Calu3 (cell line): ENCODE measurements around the gene PARD3. TPM values are rescaled to one million over a fixed set of nuclear protein-coding genes. Genes with fewer than 3 reads are reported as not detected.

Source experiments
- BruUV-seq: library from RNA; stranded (reverse); fragments of 400-500 nt; replicated peaks from 2 replicates; lab custom pipeline; 2021; lab: Mats Ljungman, UMichigan
- CTCF ChIA-PET: fragments of 300-600 bp; sonication (Branson Sonifier 250); formaldehyde crosslinking; loops from one replicate; lab custom pipeline; 2022; ENCODE audit warnings: antibody characterized with exemption; lab: Charles Lee
- DNase-seq: peaks from one replicate; pipeline ENCODE4 v3.0.0; 2022
- H3K27ac Mint-ChIP-seq: one replicate; pipeline ENCODE4 v1.8.0; 2022; ENCODE audit warnings: mixed read lengths; ENCODE audit not compliant: unreplicated experiment
- H3K27me3 Mint-ChIP-seq: one replicate; pipeline ENCODE4 v1.8.0; 2022; ENCODE audit warnings: mixed read lengths; ENCODE audit not compliant: unreplicated experiment
- H3K36me3 Mint-ChIP-seq: one replicate; pipeline ENCODE4 v1.8.0; 2022; ENCODE audit warnings: mild to moderate bottlenecking, moderate library complexity, mixed read lengths; ENCODE audit not compliant: insufficient read depth, unreplicated experiment
- H3K4me1 Mint-ChIP-seq: one replicate; pipeline ENCODE4 v1.8.0; 2022; ENCODE audit warnings: mild to moderate bottlenecking, low read depth, mixed read lengths; ENCODE audit not compliant: unreplicated experiment
- H3K4me3 Mint-ChIP-seq: one replicate; pipeline ENCODE4 v1.8.0; 2022; ENCODE audit warnings: mild to moderate bottlenecking, low read depth, moderate library complexity, mixed read lengths; ENCODE audit not compliant: unreplicated experiment
- H3K9me3 Mint-ChIP-seq: one replicate; pipeline ENCODE4 v1.8.0; 2022; ENCODE audit warnings: low read depth, mixed read lengths; ENCODE audit not compliant: unreplicated experiment
- intact Hi-C: fragments of 100-400 bp; cut with micrococcal nuclease; formaldehyde crosslinking; loops from one replicate; pipeline ENCODE4 v1.10.0; 2022; ENCODE audit not compliant: unreplicated experiment
- total RNA-seq: library from RNA; stranded (reverse); gene quantifications from 2 replicates; pipeline ENCODE4 v1.2.3, GENCODE V29; 2022
- TF ChIP-seq, protein P1 (sequence below): fragments of 200-600 bp; IDR thresholded peaks from one replicate; pipeline ENCODE4 v1.8.0; 2022; ENCODE audit warnings: antibody characterized with exemption; ENCODE audit not compliant: unreplicated experiment

The PARD3 gene
- total RNA-seq, 1 experiment from 2014 or later: 62.4 TPM

- BruUV-seq: no TSS peak
- H3K27ac Mint-ChIP-seq: no peak overlapping the region
- TF ChIP-seq, protein P1, sequence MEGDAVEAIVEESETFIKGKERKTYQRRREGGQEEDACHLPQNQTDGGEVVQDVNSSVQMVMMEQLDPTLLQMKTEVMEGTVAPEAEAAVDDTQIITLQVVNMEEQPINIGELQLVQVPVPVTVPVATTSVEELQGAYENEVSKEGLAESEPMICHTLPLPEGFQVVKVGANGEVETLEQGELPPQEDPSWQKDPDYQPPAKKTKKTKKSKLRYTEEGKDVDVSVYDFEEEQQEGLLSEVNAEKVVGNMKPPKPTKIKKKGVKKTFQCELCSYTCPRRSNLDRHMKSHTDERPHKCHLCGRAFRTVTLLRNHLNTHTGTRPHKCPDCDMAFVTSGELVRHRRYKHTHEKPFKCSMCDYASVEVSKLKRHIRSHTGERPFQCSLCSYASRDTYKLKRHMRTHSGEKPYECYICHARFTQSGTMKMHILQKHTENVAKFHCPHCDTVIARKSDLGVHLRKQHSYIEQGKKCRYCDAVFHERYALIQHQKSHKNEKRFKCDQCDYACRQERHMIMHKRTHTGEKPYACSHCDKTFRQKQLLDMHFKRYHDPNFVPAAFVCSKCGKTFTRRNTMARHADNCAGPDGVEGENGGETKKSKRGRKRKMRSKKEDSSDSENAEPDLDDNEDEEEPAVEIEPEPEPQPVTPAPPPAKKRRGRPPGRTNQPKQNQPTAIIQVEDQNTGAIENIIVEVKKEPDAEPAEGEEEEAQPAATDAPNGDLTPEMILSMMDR: no peak
- intact Hi-C loops: no loop called here
- H3K4me3 Mint-ChIP-seq: no peak overlapping the region
- H3K36me3 Mint-ChIP-seq: peaks cover 5% of the 10 kb centered on the region
- H3K4me1 Mint-ChIP-seq: no peaks in the 10 kb centered on the region
- CTCF ChIA-PET: no interaction called here
- H3K9me3 Mint-ChIP-seq: no peaks in the 10 kb centered on the region
- no peak for DNase-seq
- H3K27me3 Mint-ChIP-seq: no peaks in the 10 kb centered on the region
Observed at GRCh38 chr10:34677591-34677990, 137.5 kb downstream of the PARD3 start.

DNA sequence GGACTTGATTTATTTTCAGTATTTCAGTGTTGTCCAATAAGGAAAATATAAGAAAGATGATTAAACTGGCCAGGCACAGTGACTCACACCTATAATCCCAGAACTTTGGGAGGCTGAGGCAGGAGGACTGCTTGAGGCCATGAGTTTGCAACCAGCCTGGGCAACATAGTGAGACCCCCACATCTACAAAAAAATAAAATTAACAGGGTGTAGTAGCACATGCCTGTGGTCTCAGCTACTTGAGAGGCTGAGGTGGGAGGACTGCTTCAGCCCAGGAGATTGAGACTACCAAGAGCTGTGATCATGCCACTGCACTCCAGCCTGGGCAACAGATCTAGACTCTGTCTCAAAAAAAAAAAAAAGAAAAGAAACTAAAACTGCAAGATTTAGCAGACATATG, 138.0 kb downstream of the PARD3 start:
- Mint-ChIP-seq H3K9me3 (no peaks in the 10 kb centered on the region), H3K27ac (no peak overlapping the region), H3K27me3 (no peaks in the 10 kb centered on the region), H3K4me1 (no peaks in the 10 kb centered on the region), H3K36me3 (peaks cover 5% of the 10 kb centered on the region), H3K4me3 (no peak overlapping the region)
- no peak for DNase-seq
- TF ChIP-seq, protein P1: no peak
- intact Hi-C loops: no loop called here
- CTCF ChIA-PET: no interaction called here
- BruUV-seq: no TSS peak

DNA sequence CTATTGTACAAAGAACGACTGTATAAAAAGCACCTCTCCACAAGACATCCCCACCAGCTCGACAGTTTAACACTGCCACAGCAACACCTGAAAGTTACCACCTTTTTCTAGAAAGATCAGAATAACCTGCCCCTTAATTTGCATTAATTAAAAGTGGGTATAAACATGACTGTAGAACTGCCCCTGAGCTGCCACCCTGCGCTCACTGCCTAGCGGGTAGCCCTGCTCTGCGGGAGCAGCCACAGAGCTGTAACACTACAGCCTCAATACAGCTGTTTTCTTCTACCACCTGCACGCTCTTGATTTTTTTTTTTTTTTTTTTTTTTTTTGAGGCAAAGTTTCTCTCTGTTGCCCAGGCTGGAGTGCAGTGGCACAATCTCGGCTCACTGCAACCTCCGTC, 140.9 kb downstream of the PARD3 start:
- DNase-seq: no peak
- H3K27ac Mint-ChIP-seq: no peak overlapping the region
- no peaks in the 10 kb centered on the region for H3K4me1 Mint-ChIP-seq
- H3K36me3 Mint-ChIP-seq: no peaks in the 10 kb centered on the region
- intact Hi-C loops: no loop called here
- BruUV-seq: no TSS peak
- H3K9me3 Mint-ChIP-seq: no peaks in the 10 kb centered on the region
- H3K4me3 Mint-ChIP-seq: no peak overlapping the region
- TF ChIP-seq, protein P1: no peak
- no peaks in the 10 kb centered on the region for H3K27me3 Mint-ChIP-seq
- CTCF ChIA-PET: no interaction called here

- no peak for DNase-seq
- TF ChIP-seq, protein P1: no peak
- H3K9me3 Mint-ChIP-seq: no peaks in the 10 kb centered on the region
- H3K27me3 Mint-ChIP-seq: no peaks in the 10 kb centered on the region
- peaks cover 17% of the 10 kb centered on the region for H3K4me1 Mint-ChIP-seq
- intact Hi-C loops: no loop called here
- no peak overlapping the region for H3K27ac Mint-ChIP-seq
- CTCF ChIA-PET: no interaction called here
- H3K4me3 Mint-ChIP-seq: no peak overlapping the region
- no peaks in the 10 kb centered on the region for H3K36me3 Mint-ChIP-seq
- BruUV-seq: no TSS peak
Observed at GRCh38 chr10:34670081-34670480, 145.0 kb downstream of the PARD3 start.
